ENCODE data around the gene SLC26A11.

SLC26A11 gene

DNA sequence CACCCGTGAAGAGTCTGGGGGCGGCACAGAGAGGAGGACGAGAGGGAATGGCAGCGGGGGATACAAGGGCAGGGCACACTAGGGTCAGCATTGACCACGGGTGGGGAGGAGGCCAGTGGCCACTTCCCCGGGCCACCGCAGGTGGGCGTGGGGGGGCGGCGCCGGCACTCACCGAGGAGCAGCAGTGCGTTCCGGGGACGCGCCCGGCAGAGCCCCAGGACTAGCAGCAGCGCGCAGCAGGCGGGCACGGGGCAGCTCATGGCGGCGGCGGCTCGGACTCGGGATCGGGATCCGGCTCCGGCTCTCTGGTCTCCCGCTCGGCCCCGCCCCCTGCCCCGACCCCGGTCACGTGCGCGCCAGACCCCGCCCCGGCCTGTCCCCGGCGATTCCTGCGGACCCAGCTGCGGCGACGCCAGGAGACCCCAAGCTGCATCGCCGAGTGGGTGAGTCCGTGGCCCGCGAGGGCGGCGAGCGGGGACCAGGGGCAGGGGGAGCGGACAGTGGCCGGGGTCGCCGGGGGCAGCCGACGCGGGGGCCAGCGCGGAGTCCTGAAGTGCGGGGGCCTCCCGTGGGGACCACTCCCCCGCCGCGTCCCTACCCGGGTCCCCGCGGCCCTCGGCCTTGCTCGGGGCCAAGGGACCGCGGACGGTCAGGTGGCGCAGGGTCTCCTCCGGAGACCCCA is at the start of gene SLC26A11, which contains the start of gene SGSH:
Gene SLC26A11 (plus strand): TSS at position 374 of the 682 bp plus-strand sequence. CDS start 1,134 bp downstream, outside the sequence.
Gene SGSH (minus strand): TSS at position 280 of the 682 bp plus-strand sequence. CDS start 20 bp downstream, at position 260.
- TF ChIP-seq, protein P1, sequence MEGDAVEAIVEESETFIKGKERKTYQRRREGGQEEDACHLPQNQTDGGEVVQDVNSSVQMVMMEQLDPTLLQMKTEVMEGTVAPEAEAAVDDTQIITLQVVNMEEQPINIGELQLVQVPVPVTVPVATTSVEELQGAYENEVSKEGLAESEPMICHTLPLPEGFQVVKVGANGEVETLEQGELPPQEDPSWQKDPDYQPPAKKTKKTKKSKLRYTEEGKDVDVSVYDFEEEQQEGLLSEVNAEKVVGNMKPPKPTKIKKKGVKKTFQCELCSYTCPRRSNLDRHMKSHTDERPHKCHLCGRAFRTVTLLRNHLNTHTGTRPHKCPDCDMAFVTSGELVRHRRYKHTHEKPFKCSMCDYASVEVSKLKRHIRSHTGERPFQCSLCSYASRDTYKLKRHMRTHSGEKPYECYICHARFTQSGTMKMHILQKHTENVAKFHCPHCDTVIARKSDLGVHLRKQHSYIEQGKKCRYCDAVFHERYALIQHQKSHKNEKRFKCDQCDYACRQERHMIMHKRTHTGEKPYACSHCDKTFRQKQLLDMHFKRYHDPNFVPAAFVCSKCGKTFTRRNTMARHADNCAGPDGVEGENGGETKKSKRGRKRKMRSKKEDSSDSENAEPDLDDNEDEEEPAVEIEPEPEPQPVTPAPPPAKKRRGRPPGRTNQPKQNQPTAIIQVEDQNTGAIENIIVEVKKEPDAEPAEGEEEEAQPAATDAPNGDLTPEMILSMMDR (IDR thresholded peaks at IDR 0.05; ENCODE audit: extremely low read depth, missing control alignments) = no peak

DNA sequence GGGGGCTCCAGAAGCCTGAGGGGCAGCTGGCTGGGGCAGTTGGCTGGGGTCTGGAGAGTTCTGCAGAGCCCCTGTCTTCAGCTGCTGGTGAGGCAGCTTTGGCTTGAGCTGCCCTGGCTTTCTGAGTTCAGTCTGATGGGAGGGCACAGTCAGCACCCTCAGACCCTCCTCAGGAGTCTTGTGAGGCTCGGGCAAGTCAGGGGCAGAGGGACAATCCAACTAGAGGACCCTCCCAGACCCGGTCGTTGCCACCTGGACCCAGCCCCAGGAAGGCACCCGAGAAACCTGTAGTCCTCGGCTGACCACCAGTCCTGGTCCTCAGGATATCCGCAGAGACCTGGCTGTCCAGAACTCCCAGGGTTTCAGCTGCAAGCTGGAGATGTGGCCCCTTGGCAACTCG is 48.5 kb upstream of the SLC26A11 start:
- TF ChIP-seq, protein P1 (IDR thresholded peaks at IDR 0.05; ENCODE audit: extremely low read depth, missing control alignments) = no peak
- DNase-seq (ENCODE audit: low spot score) = no peak

More for the DNA sequence above, at the start of gene SLC26A11, which contains the start of gene SGSH:
- peak; percentile 94 for DNase-seq (ENCODE audit: low spot score)

DNA sequence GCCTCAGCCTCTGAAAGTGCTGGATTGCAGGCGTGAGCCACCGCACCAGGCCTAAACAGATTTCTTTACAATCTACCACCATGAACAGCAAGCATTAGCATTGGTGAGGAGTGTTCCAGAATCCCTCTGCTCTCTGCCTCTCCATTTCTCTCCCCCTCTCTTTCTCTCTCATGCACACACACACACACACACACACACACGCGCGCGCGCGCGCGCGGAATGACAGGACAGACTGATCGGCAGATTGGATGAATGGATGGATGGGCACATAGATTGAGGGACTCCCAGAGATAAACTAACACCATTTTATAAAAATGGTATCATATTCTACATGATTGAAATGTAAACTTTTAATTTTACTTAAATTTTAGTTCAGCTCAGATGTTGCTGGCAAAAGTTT is 47.1 kb upstream of the SLC26A11 start:
- DNase-seq (ENCODE audit: low spot score) = no peak
- TF ChIP-seq, protein P1 (IDR thresholded peaks at IDR 0.05; ENCODE audit: extremely low read depth, missing control alignments) = no peak

DNA sequence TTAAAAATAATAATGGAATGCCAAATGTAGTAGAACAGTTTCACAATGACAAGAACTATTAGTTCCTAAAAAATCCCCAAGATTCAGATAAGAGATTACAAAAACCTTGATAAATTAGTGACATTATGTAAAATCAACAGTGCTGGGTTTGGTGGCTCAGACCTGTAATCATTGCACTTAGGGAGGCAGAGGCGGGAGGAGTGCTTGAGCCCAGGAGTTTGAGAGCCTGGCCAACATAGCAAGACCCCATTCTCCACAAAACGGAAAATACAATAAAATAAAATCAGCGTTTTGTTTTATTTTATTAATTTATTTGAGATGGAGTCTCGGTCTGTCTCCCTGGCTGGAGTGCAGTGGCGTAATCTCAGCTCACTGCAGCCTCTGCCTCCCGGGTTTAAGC is 46.3 kb upstream of the SLC26A11 start:
- TF ChIP-seq, protein P1 (IDR thresholded peaks at IDR 0.05; ENCODE audit: extremely low read depth, missing control alignments) = no peak
- DNase-seq (ENCODE audit: low spot score) = no peak

DNA sequence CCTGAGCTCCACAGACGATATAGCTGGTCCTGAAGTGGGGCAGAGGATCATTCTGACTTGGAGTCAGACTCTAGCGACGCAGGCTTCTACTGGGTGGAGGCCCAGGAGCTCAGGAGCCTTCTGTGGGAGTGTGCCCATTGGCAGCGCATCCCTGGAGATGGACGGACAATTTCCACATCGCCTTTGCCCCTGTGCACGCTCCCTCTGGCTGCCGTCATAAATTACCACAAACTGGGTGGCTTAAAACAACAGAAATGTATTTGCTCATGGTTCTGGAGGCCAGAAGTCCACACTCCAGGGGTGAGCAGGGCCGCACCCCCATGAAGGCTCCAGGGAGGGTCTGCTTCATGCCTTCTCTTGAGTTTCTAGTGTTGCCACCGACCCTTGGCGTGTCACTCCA is 43.5 kb upstream of the SLC26A11 start:
- TF ChIP-seq, protein P1 (IDR thresholded peaks at IDR 0.05; ENCODE audit: extremely low read depth, missing control alignments) = no peak
- no peak for DNase-seq (ENCODE audit: low spot score)

DNA sequence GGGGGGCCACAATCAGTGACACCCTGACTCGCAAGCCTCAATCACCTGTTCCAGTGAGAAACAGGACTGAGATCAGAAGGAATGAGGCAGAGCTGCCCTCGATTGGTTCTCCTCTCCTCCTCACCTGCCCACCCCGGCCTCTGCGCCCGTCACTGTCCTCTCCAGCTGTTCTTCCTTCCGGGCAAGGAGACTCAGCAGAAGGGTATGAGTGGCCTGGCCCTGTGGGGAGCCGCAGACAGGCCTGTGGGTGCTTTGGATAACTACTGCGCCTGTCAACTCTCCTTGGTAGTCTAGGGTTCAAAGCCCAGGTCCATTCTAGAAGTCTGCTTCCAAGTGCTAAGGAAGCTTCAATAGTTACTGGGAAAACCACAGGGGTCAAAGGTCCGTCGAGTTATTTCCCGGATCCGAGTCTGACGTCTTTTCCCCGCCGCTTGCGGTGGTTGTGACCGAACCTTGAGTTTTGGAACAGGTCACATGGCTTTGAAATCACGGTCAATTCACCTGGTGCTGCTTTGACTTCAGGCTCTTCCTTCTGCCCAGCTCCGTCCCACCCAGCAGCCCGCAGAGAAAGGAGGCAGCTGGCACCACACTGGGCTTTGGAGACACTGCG is 42.1 kb upstream of the SLC26A11 start:
- TF ChIP-seq, protein P1 (IDR thresholded peaks at IDR 0.05; ENCODE audit: extremely low read depth, missing control alignments) = no peak
- no peak for DNase-seq (ENCODE audit: low spot score)

DNA sequence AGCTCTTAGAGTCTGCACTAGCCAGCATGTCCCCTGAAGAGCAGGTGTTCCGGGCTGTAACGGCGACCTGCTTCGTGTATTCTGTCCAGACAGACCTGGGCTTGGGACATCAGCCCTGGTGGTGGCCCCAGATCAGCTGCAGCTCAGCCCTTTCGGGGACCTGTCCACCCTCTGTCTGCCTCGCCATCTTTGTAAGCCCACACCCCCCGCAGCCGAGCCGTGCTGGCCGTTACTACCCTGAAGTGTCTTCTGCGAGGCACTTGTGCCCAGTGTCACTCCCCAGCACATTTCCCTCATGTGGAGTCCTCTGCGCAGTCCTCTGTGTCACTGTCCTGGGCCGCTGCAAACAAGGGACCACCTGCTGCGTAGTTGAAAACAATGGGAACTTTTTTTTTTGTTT is 40.0 kb upstream of the SLC26A11 start:
- TF ChIP-seq, protein P1 (IDR thresholded peaks at IDR 0.05; ENCODE audit: extremely low read depth, missing control alignments) = no peak
- DNase-seq (ENCODE audit: low spot score) = no peak

All from GM20000 (cell line).